Activated CD4-positive, alpha-beta T cell treated with anti-CD3 and anti-CD28 coated beads for 36 hours (primary cell): ENCODE results near the gene GLIS1. TPM values are rescaled to one million over a fixed set of nuclear protein-coding genes. Genes with fewer than 3 reads are reported as not detected.

Source experiments
- ATAC-seq: fragments of 200-7000 bp; cut with Tn5 transposase; one replicate; pipeline ENCODE4 v1.10.0; 2021; ENCODE audit warnings: mild to moderate bottlenecking, moderate library complexity
- CTCF ChIA-PET: fragments of 350-600 bp; sonication (Branson Sonifier 250); formaldehyde crosslinking; loops from one replicate; lab custom pipeline; 2021; ENCODE audit warnings: antibody characterized with exemption; lab: Charles Lee
- POLR2A ChIA-PET: fragments of 350-600 bp; sonication (Branson Sonifier 250); formaldehyde crosslinking; loops from one replicate; lab custom pipeline; 2021; ENCODE audit warnings: antibody characterized with exemption, inconsistent platforms; lab: Charles Lee
- DNase-seq: peaks from one replicate; pipeline ENCODE4 v3.0.0-alpha.2; 2020
- H3K27ac Mint-ChIP-seq: one replicate; pipeline ENCODE4 v1.8.0; 2021; ENCODE audit warnings: mixed read lengths
- H3K27me3 Mint-ChIP-seq: one replicate; pipeline ENCODE4 v1.8.0; 2021; ENCODE audit warnings: mixed read lengths
- H3K36me3 Mint-ChIP-seq: one replicate; pipeline ENCODE4 v1.8.0; 2021; ENCODE audit warnings: low read depth, mixed read lengths
- H3K4me1 Mint-ChIP-seq: one replicate; pipeline ENCODE4 v1.8.0; 2021; ENCODE audit warnings: mixed read lengths
- H3K4me3 Mint-ChIP-seq: one replicate; pipeline ENCODE4 v1.8.0; 2021; ENCODE audit warnings: mild to moderate bottlenecking, moderate library complexity, mixed read lengths
- H3K9me3 Mint-ChIP-seq: one replicate; pipeline ENCODE4 v1.8.0; 2021; ENCODE audit warnings: low read depth, mixed read lengths
- intact Hi-C, 2 experiments: fragments of 100-400 bp; cut with DNase I in 1 of 2; cut with micrococcal nuclease in 1 of 2; formaldehyde crosslinking; loops; one replicate each; pipeline versions ENCODE4 v1.14.2 to v1.15.1; 2022 to 2024; cut with DNase I, micrococcal nuclease
- total RNA-seq, 2 experiments: library from RNA; stranded (reverse); gene quantifications; one replicate each; pipeline ENCODE4 v1.2.3, GENCODE V29; 2021

The GLIS1 gene
- total RNA-seq, 2 experiments from 2014 or later: not detected

GRCh38 chr1:53601867-53602775, 136.8 kb downstream of the GLIS1 start:
- Mint-ChIP-seq H3K4me1 (peaks cover 5% of the 10 kb centered on the region), H3K36me3 (no peaks in the 10 kb centered on the region), H3K27me3 (no peaks in the 10 kb centered on the region), H3K4me3 (no peak overlapping the region), H3K9me3 (no peaks in the 10 kb centered on the region), H3K27ac (no peak overlapping the region)
- DNase-seq (no peak), ATAC-seq (no peak)
- POLR2A ChIA-PET: no interaction called here
- intact Hi-C loops: no loop called here
- CTCF ChIA-PET: interaction anchor here (0.6 kb wide), 1 partner anchor 74 kb away, joined by 3 read pairs; no protein-coding TSS in a partner anchor

DNA sequence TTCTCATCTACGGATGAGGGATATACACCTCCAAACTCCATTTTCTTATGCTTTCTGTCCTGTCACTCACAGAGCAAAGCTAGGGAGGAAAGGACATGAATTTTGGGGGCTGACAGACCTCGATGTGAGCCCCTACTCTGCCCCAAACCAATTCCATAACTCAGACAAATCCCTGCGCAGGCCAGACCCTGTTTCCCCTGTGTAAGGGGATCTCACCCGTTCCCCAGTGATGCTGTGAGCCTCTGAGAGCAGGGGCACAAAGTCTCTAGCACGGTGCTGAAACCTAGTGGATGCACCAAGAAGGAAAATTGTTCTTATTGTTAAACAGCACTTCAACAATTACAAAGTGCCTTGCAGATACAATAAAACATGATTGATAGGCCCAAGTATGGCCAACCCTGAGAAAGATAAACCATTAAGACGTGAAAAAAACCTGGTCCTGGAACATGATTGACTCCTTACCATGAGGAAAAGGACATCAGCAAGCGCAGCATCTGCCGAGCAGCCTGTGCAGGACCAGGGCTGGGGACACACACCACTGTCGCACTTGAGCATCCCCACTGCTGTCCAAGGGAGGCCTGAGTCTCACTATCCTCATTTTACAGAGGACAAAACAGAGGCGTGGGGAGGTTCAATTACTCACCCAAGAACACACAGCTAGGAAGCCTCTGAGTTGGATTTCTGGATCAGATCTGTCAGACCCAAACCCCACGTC, 137.8 kb downstream of the GLIS1 start:
- Mint-ChIP-seq H3K36me3 (no peaks in the 10 kb centered on the region), H3K9me3 (no peaks in the 10 kb centered on the region), H3K27ac (no peak overlapping the region), H3K4me3 (no peak overlapping the region), H3K4me1 (peaks cover 5% of the 10 kb centered on the region), H3K27me3 (no peaks in the 10 kb centered on the region)
- intact Hi-C loops: no loop called here
- POLR2A ChIA-PET: no interaction called here
- no peak for ATAC-seq
- CTCF ChIA-PET: no interaction called here
- no peak for DNase-seq

DNA sequence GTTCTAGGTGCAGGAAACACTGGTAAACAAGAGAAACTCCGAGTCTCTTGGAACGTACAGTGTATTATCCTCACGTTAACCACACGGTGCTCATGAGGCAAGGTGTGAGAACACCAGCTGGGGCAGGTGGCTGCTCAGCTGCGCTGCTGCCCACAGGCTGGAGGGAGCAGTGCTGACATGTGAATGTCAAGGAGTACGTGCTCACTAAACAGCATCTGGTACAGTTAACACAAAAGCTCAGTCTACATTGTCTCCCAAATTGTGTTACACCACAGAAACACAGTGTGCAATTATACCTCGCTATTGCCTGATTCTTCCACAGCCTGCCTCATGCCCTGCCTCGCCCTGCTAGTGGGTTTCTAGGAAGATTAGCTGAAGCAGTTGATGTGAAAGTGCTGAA, 138.4 kb downstream of the GLIS1 start:
- Mint-ChIP-seq H3K4me3 (no peak overlapping the region), H3K27me3 (no peaks in the 10 kb centered on the region), H3K27ac (no peak overlapping the region), H3K4me1 (peaks cover 5% of the 10 kb centered on the region), H3K36me3 (no peaks in the 10 kb centered on the region), H3K9me3 (no peaks in the 10 kb centered on the region)
- DNase-seq: peak; percentile 43
- intact Hi-C loops: no loop called here
- ChIA-PET POLR2A (no interaction called here), CTCF (no interaction called here)
- peak; percentile 75 for ATAC-seq

- no peak for ATAC-seq
- Mint-ChIP-seq H3K27me3 (no peaks in the 10 kb centered on the region), H3K27ac (no peak overlapping the region), H3K36me3 (no peaks in the 10 kb centered on the region), H3K4me3 (no peak overlapping the region), H3K4me1 (peaks cover 5% of the 10 kb centered on the region), H3K9me3 (no peaks in the 10 kb centered on the region)
- POLR2A ChIA-PET: no interaction called here
- CTCF ChIA-PET: no interaction called here
- DNase-seq: no peak
- intact Hi-C loops: no loop called here
Observed at GRCh38 chr1:53600001-53600400, 139.0 kb downstream of the GLIS1 start.

DNA sequence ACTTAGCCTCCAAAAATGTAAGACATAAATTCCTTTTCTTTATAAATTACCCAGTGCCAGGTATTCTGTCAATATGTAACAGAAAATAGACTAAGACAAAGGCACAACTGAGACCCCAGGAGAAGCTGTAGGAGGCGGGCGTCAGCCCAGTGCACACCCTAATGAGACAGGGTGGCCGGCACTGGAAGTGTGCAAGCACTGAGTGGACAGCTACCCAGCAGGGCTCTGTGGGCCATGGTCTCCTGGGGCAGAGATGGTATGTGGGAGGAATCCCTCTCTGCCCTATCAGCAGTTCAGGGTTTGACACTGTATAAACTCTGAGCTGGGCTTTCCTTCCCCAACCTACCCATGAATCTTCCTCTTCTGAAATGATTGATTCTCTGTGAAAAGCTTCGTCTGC, 139.5 kb downstream of the GLIS1 start:
- DNase-seq: no peak
- H3K27me3 Mint-ChIP-seq: no peaks in the 10 kb centered on the region
- H3K4me3 Mint-ChIP-seq: no peak overlapping the region
- H3K9me3 Mint-ChIP-seq: no peaks in the 10 kb centered on the region
- ChIA-PET POLR2A (no interaction called here), CTCF (no interaction called here)
- H3K27ac Mint-ChIP-seq: no peak overlapping the region
- ATAC-seq: no peak
- intact Hi-C loops: no loop called here
- H3K4me1 Mint-ChIP-seq: peaks cover 5% of the 10 kb centered on the region
- H3K36me3 Mint-ChIP-seq: no peaks in the 10 kb centered on the region

DNA sequence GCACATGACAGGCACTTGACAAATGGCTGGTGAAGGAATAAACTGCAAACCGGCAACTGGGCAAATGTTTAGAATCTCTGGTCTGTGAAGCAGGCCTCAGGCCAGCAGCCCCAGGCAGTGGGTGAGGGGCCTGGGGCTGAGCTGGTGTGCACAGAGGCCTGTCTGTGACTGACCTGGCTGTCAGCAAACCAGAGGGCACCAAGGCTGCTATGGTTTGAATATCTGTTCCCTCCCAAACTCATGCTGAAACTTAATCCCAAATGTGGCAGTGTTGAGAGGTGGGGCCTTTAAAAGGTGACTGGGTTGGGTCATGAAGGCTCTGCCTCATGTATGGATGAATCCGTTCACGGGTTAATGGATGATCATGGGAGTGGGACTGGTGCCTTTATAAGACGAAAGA, 140.0 kb downstream of the GLIS1 start:
- no peaks in the 10 kb centered on the region for H3K36me3 Mint-ChIP-seq

DNA sequence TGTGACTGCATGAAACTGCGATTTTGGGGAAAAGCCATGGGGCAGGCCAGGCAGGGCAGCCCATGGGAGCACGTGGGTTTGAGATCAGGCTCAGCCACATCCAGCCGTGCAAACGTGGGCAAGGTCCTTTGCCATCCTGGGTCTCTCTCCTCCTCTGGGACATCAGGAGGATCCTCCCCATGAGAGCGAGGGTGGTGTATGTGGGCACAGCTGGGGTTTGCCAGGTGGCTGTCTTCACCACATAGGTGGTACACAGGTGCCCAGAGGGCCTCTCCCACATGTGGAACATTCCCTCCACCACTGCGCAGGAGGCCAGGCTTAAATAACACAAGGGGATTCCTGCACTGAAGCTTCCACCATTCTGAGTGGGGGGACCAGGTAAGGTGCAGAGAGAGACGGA, 143.1 kb downstream of the GLIS1 start:
- Mint-ChIP-seq H3K27me3 (no peaks in the 10 kb centered on the region), H3K36me3 (no peaks in the 10 kb centered on the region), H3K4me1 (peaks cover 2% of the 10 kb centered on the region), H3K9me3 (no peaks in the 10 kb centered on the region), H3K4me3 (no peak overlapping the region), H3K27ac (no peak overlapping the region)
- ChIA-PET POLR2A (no interaction called here), CTCF (no interaction called here)
- intact Hi-C loops: no loop called here
- ATAC-seq: no peak
- DNase-seq: peak; percentile 0

More for the DNA sequence above, 140.0 kb downstream of the GLIS1 start:
- Mint-ChIP-seq H3K27ac (no peak overlapping the region), H3K27me3 (no peaks in the 10 kb centered on the region), H3K4me3 (no peak overlapping the region), H3K4me1 (peaks cover 5% of the 10 kb centered on the region), H3K9me3 (no peaks in the 10 kb centered on the region)
- ATAC-seq: no peak
- intact Hi-C loops: no loop called here
- DNase-seq: no peak
- ChIA-PET POLR2A (no interaction called here), CTCF (no interaction called here)

- ATAC-seq (no peak), DNase-seq (no peak)
- H3K4me3 Mint-ChIP-seq: no peak overlapping the region
- H3K36me3 Mint-ChIP-seq: no peaks in the 10 kb centered on the region
- intact Hi-C loops: loop anchor here (1.0 to 5.0 kb wide), 2 partner anchors 109 to 112 kb away; no protein-coding TSS in a partner anchor
- CTCF ChIA-PET: no interaction called here
- no peaks in the 10 kb centered on the region for H3K9me3 Mint-ChIP-seq
- no peak overlapping the region for H3K27ac Mint-ChIP-seq
- POLR2A ChIA-PET: no interaction called here
- H3K27me3 Mint-ChIP-seq: no peaks in the 10 kb centered on the region
- no peaks in the 10 kb centered on the region for H3K4me1 Mint-ChIP-seq
Observed at GRCh38 chr1:53594391-53595180, 144.4 kb downstream of the GLIS1 start.

GRCh38 chr1:53593758-53594380, 145.1 kb downstream of the GLIS1 start:
- Mint-ChIP-seq H3K9me3 (no peaks in the 10 kb centered on the region), H3K27me3 (no peaks in the 10 kb centered on the region), H3K27ac (no peak overlapping the region), H3K4me3 (no peak overlapping the region), H3K4me1 (no peaks in the 10 kb centered on the region), H3K36me3 (no peaks in the 10 kb centered on the region)
- intact Hi-C loops: loop anchor here (1.0 to 5.0 kb wide), 2 partner anchors 109 to 112 kb away; no protein-coding TSS in a partner anchor
- DNase-seq (peak; percentile 46), ATAC-seq (peak; percentile 63)
- ChIA-PET CTCF (no interaction called here), POLR2A (no interaction called here)

- DNase-seq: no peak
- Mint-ChIP-seq H3K4me1 (no peaks in the 10 kb centered on the region), H3K9me3 (no peaks in the 10 kb centered on the region), H3K27me3 (no peaks in the 10 kb centered on the region), H3K4me3 (no peak overlapping the region), H3K36me3 (no peaks in the 10 kb centered on the region), H3K27ac (no peak overlapping the region)
- ChIA-PET CTCF (interaction anchor here (1.0 kb wide), 1 partner anchor 13 kb away, joined by 3 read pairs; no protein-coding TSS in a partner anchor), POLR2A (no interaction called here)
- intact Hi-C loops: loop anchor here in 1 of 2 experiments (5.0 kb wide), 1 partner anchor 111 kb away; no protein-coding TSS in a partner anchor
- no peak for ATAC-seq
Observed at GRCh38 chr1:53592985-53593757, 145.8 kb downstream of the GLIS1 start.
